GM19238 (cell line): ENCODE data around the gene CANX.
"Not testable (repeated sequence)": the region's sequence is repeated elsewhere in the genome, so short reads cannot be mapped to it uniquely, and the experiment has no call there.

Experiments
- DNase-seq: peaks from one replicate; pipeline ENCODE4 v3.0.0; 2011; ENCODE audit warnings: low spot score; ENCODE audit not compliant: insufficient read length

Gene CANX

DNA sequence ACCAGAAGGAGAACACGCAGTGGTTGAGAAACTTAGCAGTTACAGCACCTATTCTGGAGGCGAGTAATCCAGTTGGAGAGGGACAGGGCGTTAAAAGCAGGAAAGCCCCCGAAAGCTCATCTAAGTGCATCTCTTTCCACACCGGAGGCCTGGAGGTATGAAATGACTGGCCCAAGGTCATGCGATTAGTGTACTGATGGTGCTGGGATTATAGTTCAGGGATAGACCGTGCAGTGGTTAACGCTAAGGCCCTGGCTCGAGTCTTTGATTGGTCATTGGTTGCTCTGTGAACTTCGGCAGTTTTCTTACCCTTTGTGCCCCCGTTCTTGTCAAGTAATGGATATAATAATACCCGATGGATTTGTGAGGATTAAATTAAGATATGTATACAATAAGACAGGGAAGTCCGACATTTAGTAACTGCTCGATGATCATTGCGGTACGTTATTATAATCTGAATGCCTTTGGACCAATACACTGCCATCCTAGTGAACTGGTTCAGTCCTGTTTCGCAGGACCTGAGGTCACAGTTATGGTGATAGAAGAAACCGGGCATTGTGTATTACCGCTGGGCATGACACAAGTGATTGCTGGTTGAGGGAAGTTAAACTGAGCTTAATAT is 960 bp downstream of the CANX start:
- peak; percentile 18 for DNase-seq

- DNase-seq, result no peak
Measured at GRCh38 chr5:179700401-179700918, 1.7 kb downstream of the CANX start.

GRCh38 chr5:179716286-179716685 is 17.5 kb downstream of the CANX start:
- DNase-seq, result no peak

GRCh38 chr5:179720222-179720621 is 21.5 kb downstream of the CANX start:
- DNase-seq, result no peak

GRCh38 chr5:179724163-179724562 is 25.4 kb downstream of the CANX start:
- DNase-seq, result no peak

GRCh38 chr5:179727106-179727505 is 28.3 kb downstream of the CANX start:
- DNase-seq, result no peak

GRCh38 chr5:179729303-179729702 is 30.5 kb downstream of the CANX start:
- no peak for DNase-seq

- no peak for DNase-seq
Measured at GRCh38 chr5:179729727-179730126, 31.0 kb downstream of the CANX start.

- no peak for DNase-seq
Measured at GRCh38 chr5:179730356-179730755, 31.6 kb downstream of the CANX start.

- DNase-seq, result no peak
Measured at GRCh38 chr5:179730852-179731251, 32.1 kb downstream of the CANX start.

DNA sequence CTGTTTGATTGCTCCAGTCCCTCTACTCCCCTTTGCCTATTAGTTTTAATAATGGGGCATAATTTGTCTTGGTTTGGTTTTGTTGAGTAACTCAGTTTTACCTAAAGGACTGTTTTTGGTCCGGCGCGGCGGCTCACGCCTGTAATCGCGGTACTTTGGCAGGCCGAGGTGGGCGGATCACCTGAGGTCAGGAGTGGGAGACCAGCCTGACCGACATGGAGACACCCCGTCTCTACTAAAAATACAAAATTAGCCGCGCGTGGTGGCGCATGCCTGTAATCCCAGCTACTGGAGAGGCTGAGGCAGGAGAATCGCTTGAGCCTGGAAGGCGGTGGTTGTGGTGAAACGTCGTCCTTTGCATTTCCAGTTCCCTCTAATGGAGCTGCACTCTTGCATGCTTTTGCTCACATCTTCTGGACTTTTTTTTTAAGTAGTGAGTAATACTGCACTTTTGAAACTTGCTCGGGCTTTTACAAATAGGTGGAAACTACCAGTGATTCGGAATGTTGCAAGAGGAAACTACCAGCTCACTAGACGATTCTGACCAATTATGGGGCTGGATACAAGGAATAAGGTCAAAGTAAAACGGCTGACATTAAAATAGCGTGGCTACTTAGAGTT is 33.1 kb downstream of the CANX start:
- DNase-seq, result no peak

- peak; percentile 96 for DNase-seq
Measured at GRCh38 chr5:179732412-179732917, 33.7 kb downstream of the CANX start, which contains the start of gene MAML1. Gene MAML1 (plus strand): TSS chr5:179732822. CDS start chr5:179733113, 291 bp downstream.

GRCh38 chr5:179732918-179733771 is 34.4 kb downstream of the CANX start:
- peak; percentile 32 for DNase-seq

GRCh38 chr5:179733772-179734126 is 35.0 kb downstream of the CANX start:
- DNase-seq, result no peak

DNA sequence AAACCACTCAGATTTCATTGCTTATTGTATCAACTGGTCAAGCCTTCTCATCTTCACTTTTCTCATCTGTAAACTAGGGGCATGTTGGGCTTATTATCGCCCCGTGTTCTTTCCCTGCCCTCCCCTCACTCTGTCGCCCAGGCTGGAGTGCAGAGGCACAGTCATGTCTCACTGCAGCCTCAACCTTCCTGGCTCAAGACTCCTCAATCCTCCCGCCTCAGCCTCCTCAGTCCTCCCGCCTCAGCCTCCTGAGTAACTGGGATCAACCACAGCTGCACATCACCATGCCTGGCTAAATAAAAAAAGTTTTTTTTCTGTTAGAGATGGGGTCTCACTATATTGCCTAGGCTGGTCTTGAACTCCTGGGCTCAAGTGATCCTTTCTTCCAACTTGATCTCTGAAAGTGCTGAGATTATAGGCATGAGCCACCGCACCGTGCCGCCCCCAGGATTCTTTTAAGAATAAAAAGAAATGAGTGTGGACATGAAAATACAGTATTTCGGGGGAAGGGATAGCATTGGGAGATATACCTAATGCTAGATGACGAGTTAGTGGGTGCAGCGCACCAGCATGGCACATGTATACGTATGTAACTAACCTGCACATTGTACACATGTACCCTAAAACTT is 35.9 kb downstream of the CANX start:
- DNase-seq, result no peak

- no peak for DNase-seq
Measured at GRCh38 chr5:179738742-179739141, 40.0 kb downstream of the CANX start.

DNA sequence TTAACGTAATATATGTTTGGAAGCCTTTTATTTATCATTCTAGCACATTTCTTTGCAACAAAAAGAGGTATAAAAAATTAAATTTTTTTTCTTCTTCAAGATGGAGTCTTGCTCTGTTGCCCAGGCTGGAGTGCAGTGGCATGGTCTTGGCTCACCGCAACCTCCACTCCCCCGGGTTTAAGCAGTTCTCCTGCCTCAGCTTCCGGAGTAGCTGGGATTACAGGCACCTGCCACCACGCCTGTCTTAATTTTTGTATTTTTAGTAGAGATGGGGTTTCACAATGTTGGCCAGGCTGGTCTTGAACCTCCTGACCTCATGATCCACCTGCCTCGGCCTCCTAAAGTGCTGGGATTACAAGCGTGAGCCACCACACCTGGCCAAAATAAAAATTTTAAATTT is 45.3 kb downstream of the CANX start:
- DNase-seq, result not testable (repeated sequence)

DNA sequence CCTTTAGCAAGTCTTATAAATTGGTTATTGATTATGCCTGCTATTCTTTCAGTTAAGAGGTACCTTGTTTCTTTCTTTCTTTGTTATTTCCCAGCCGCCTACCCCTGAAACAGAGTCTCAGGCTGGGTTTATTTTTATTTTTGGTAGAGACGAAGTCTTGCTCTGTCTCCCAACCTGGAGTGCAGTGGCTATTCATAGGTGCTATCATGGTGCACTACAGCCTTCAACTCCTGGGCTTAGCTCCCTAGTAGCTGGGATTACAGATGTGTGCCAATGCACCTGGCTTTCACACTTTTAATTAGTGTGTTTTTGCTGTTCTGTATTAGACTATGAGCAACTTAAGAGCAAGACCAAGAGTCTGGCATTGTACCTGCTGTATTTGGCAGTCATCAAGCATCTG is 48.1 kb downstream of the CANX start:
- no peak for DNase-seq

GRCh38 chr5:179747811-179748210 is 49.0 kb downstream of the CANX start:
- no peak for DNase-seq

DNA sequence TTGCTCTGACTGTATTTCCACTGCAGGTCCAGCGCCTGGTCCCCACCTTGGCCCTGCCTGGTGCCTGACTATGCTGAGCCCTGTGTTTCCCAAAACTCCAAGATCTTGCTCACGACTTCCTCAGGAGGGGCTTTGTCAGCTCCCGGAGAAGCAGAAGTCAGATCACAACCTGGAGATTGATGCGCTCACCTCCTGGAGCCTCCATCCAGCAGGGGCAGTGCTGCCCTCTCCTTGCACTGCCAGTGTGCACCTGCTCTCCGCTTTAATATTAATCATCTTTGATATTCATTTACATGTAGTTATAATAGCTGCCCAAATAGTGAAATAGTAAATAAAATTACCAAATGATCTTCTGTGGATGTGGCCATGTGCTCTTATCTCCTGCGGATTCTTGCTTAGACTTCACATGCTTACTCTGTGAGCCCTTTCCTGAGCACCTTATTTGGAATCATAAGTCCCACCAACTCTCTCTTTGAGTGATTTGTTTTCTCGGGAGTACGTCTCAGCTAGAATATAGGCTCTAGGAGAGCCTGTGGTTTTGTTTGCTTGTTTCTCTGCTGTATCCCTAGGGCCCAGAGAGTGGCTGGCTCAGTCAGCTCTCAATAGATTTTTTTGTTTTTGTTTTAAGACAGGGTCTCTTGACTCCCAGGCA is 51.2 kb downstream of the CANX start:
- DNase-seq, result no peak

DNA sequence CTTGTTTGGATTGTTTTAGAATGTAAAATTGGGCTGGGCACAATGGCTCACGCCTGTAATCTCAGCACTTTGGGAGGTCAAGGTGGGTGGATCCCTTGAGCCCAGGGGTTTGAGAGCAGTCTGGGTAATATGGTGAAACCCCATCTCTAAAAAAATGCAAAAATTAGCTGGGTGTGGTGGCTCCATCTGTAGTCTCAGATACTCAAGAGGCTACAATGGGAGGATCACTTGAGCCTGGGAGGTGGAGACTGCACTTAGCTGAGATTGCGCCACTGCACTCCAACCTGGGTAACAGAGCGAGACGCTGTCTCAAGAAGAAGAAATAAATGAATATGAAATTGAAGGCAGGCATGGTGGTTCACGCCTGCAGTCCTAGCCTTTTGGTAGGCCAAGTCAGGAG is 55.2 kb downstream of the CANX start:
- no peak for DNase-seq
